Middle frontal gyrus (tissue), 1 donor: Measurements from ENCODE around the gene MSH3.
"Not testable (repeated sequence)": the region's sequence is repeated elsewhere in the genome, so short reads cannot be mapped to it uniquely, and the experiment has no call there.

Experiments
- DNase-seq: peaks from one replicate; pipeline ENCODE4 v3.0.0-alpha.2; 2015; ENCODE audit warnings: low spot score; ENCODE audit errors: extremely low spot score

Gene MSH3

GRCh38 chr5:80885396-80886000 lies 231.0 kb downstream of the MSH3 start:
- DNase-seq, result no peak

GRCh38 chr5:80894083-80894482 lies 239.6 kb downstream of the MSH3 start:
- DNase-seq, result no peak

- no peak for DNase-seq
These were observed 241.1 kb downstream of the MSH3 start for GRCh38 chr5:80895523-80895922.

- not testable (repeated sequence) for DNase-seq
These were observed 248.2 kb downstream of the MSH3 start for GRCh38 chr5:80902624-80903023.

GRCh38 chr5:80904533-80905187 lies 250.2 kb downstream of the MSH3 start:
- DNase-seq, result no peak

GRCh38 chr5:80905405-80905804 lies 251.0 kb downstream of the MSH3 start:
- no peak for DNase-seq

- no peak for DNase-seq
These were observed 258.0 kb downstream of the MSH3 start for GRCh38 chr5:80912479-80912878.

- DNase-seq, result no peak
These were observed 261.3 kb downstream of the MSH3 start for GRCh38 chr5:80915716-80916115.

- DNase-seq, result no peak
These were observed 262.2 kb downstream of the MSH3 start for GRCh38 chr5:80916676-80917075.

- DNase-seq, result no peak
These were observed 263.2 kb downstream of the MSH3 start for GRCh38 chr5:80917631-80918030.

GRCh38 chr5:80919678-80920196 lies 265.3 kb downstream of the MSH3 start:
- no peak for DNase-seq

GRCh38 chr5:80920333-80920732 lies 265.9 kb downstream of the MSH3 start:
- DNase-seq, result no peak

- DNase-seq, result no peak
These were observed 266.6 kb downstream of the MSH3 start for GRCh38 chr5:80921026-80921425.

- DNase-seq, result no peak
These were observed 271.5 kb downstream of the MSH3 start for GRCh38 chr5:80925931-80926330.
